HEK293 (cell line): ENCODE results near the gene SF3A1.

Source experiments
- CTCF ChIA-PET: fragments of 350-600 bp; formaldehyde crosslinking; extraction: SDS; loops from one replicate; lab custom pipeline; 2021; ENCODE audit warnings: antibody characterized with exemption; lab: Yijun Ruan, JAX
- POLR2A ChIA-PET: fragments of 300-600 bp; formaldehyde crosslinking; extraction: SDS; loops from one replicate; lab custom pipeline; 2020; ENCODE audit warnings: antibody characterized with exemption, inconsistent platforms; lab: Yijun Ruan, JAX
- H3K27ac ChIP-seq: fragments of 200-500 bp; sonication (Bioruptor generic); 2 replicates; pipeline ENCODE4 v1.5.1; 2014; ENCODE audit warnings: low read depth, low read length, control low read depth, inconsistent platforms; ENCODE audit errors: extremely low read depth
- H3K36me3 ChIP-seq, 2 experiments: fragments of 200-500 bp in 1 of 2; sonication (Bioruptor generic) in 1 of 2; 1 replicate in 1 of 2; 2 replicates in 1 of 2; pipeline ENCODE4 v1.5.1; 2014 to 2017; ENCODE audit warnings: inconsistent platforms in 2 of 2, low read length in 2 of 2; ENCODE audit not compliant: control insufficient read depth in 2 of 2, insufficient read depth in 1 of 2
- H3K4me1 ChIP-seq: fragments of 200-500 bp; sonication (Bioruptor generic); 2 replicates; pipeline ENCODE4 v1.5.1; 2014; ENCODE audit warnings: mild to moderate bottlenecking, low read length, inconsistent platforms; ENCODE audit not compliant: control insufficient read depth, insufficient read depth
- H3K4me3 ChIP-seq: 2 replicates; pipeline ENCODE4 v1.5.1; 2011; ENCODE audit warnings: low read depth, mild to moderate bottlenecking, control low read depth, low read length, moderate library complexity
- H3K9me3 ChIP-seq: fragments of 200-500 bp; sonication (Bioruptor generic); 2 replicates; pipeline ENCODE4 v1.5.1; 2014; ENCODE audit warnings: low read depth, low read length, inconsistent platforms; ENCODE audit not compliant: control insufficient read depth, insufficient read depth
- GLI2 ChIP-seq: fragments of 450-650 bp; formaldehyde crosslinking; IDR thresholded peaks from 2 replicates; pipeline ENCODE4; 2017; ENCODE audit warnings: missing biosample characterization, missing genetic modification characterization, low read depth, borderline replicate concordance
- HIC1 ChIP-seq: fragments of 450-650 bp; formaldehyde crosslinking; IDR thresholded peaks from 2 replicates; pipeline ENCODE4 v1.5.1; 2016; ENCODE audit warnings: missing biosample characterization, missing genetic modification characterization
- MYNN ChIP-seq: fragments of 450-650 bp; formaldehyde crosslinking; IDR thresholded peaks from 2 replicates; pipeline ENCODE4 v1.5.1; 2016; ENCODE audit warnings: missing biosample characterization, missing genetic modification characterization, borderline replicate concordance
- PRDM4 ChIP-seq: fragments of 450-650 bp; formaldehyde crosslinking; IDR thresholded peaks from 2 replicates; pipeline ENCODE4 v1.5.1; 2017; ENCODE audit warnings: missing biosample characterization, missing genetic modification characterization
- SCRT1 ChIP-seq: fragments of 450-650 bp; formaldehyde crosslinking; IDR thresholded peaks from 2 replicates; pipeline ENCODE4 v1.5.1; 2016; ENCODE audit warnings: missing biosample characterization, missing genetic modification characterization, borderline replicate concordance
- SCRT2 ChIP-seq: fragments of 450-650 bp; formaldehyde crosslinking; IDR thresholded peaks from 2 replicates; pipeline ENCODE4 v1.5.1; 2016; ENCODE audit warnings: missing biosample characterization, missing genetic modification characterization
- SP7 ChIP-seq: fragments of 450-650 bp; formaldehyde crosslinking; IDR thresholded peaks from 2 replicates; pipeline ENCODE4 v1.5.1; 2016; ENCODE audit warnings: missing biosample characterization, missing genetic modification characterization
- ZBTB48 ChIP-seq: fragments of 450-650 bp; formaldehyde crosslinking; IDR thresholded peaks from 2 replicates; pipeline ENCODE4 v1.5.1; 2016; ENCODE audit warnings: missing biosample characterization, missing genetic modification characterization
- ZNF112 ChIP-seq: fragments of 450-650 bp; formaldehyde crosslinking; IDR thresholded peaks from 2 replicates; pipeline ENCODE4 v1.5.0; 2017; ENCODE audit warnings: missing biosample characterization, missing genetic modification characterization
- ZNF16 ChIP-seq: fragments of 450-650 bp; formaldehyde crosslinking; IDR thresholded peaks from 2 replicates; pipeline ENCODE4 v1.5.1; 2016; ENCODE audit warnings: low read depth, missing biosample characterization, missing genetic modification characterization
- ZNF174 ChIP-seq: fragments of 450-650 bp; formaldehyde crosslinking; IDR thresholded peaks from 2 replicates; pipeline ENCODE4 v1.5.0; 2017; ENCODE audit warnings: missing biosample characterization, mild to moderate bottlenecking, missing genetic modification characterization
- ZNF18 ChIP-seq: fragments of 450-650 bp; formaldehyde crosslinking; IDR thresholded peaks from 2 replicates; pipeline ENCODE4 v1.5.1; 2016; ENCODE audit warnings: missing biosample characterization, missing genetic modification characterization
- ZNF2 ChIP-seq: fragments of 450-650 bp; formaldehyde crosslinking; IDR thresholded peaks from 2 replicates; pipeline ENCODE4 v1.5.1; 2016; ENCODE audit warnings: missing biosample characterization, missing genetic modification characterization
- ZNF211 ChIP-seq: fragments of 450-650 bp; formaldehyde crosslinking; IDR thresholded peaks from 2 replicates; pipeline ENCODE4 v1.5.1; 2016; ENCODE audit warnings: low read depth, missing biosample characterization, missing genetic modification characterization
- ZNF335 ChIP-seq: fragments of 450-650 bp; formaldehyde crosslinking; conservative IDR thresholded peaks from 2 replicates; pipeline ENCODE4 v1.5.1; 2016; ENCODE audit warnings: missing biosample characterization, missing genetic modification characterization
- ZNF426 ChIP-seq: fragments of 450-650 bp; formaldehyde crosslinking; IDR thresholded peaks from 2 replicates; pipeline ENCODE4 v1.5.1; 2017; ENCODE audit warnings: missing biosample characterization, missing genetic modification characterization, mild to moderate bottlenecking, inconsistent platforms, moderate library complexity
- ZNF433 ChIP-seq: fragments of 450-650 bp; formaldehyde crosslinking; IDR thresholded peaks from 2 replicates; pipeline ENCODE4 v1.5.1; 2016; ENCODE audit warnings: missing biosample characterization, missing genetic modification characterization, low read depth
- ZNF521 ChIP-seq: fragments of 450-650 bp; formaldehyde crosslinking; IDR thresholded peaks from 2 replicates; pipeline ENCODE4 v1.5.1; 2017; ENCODE audit warnings: missing biosample characterization, mild to moderate bottlenecking, missing genetic modification characterization
- ZNF549 ChIP-seq: fragments of 450-650 bp; IDR thresholded peaks from 2 replicates; pipeline ENCODE4 v1.5.1; 2018; ENCODE audit warnings: missing biosample characterization, missing genetic modification characterization, mild to moderate bottlenecking, inconsistent platforms, moderate library complexity
- ZNF560 ChIP-seq: fragments of 450-650 bp; formaldehyde crosslinking; IDR thresholded peaks from 2 replicates; pipeline ENCODE4 v1.5.1; 2017; ENCODE audit warnings: missing biosample characterization, missing genetic modification characterization, borderline replicate concordance

Gene SF3A1

GRCh38 chr22:30332994-30333706 lies 23.5 kb downstream of the SF3A1 start:
- ChIA-PET POLR2A (interaction anchor here (0.5 to 2.2 kb wide), 2 partner anchors 23 to 251 kb away, joined by 4 to 11 read pairs; partner anchors contain the start of genes CCDC157 and SF3A1), CTCF (interaction anchor here (0.7 to 1.1 kb wide), 3 partner anchors 45 to 64 kb away, joined by 3 to 4 read pairs (median 4); no protein-coding TSS in a partner anchor)
- TF ChIP-seq ZNF16 (tag by site-specific recombination) (no peak), SCRT2 (tag by site-specific recombination) (peak; percentile 23; the same call in 1 of the 2 replicates)
- Histone ChIP-seq H3K4me3 (no peak overlapping the region), H3K4me1 (no peaks in the 10 kb centered on the region), H3K27ac (no peak overlapping the region), H3K36me3 (peaks cover 48 to 84% of the 10 kb centered on the region in 2 experiments), H3K9me3 (no peaks in the 10 kb centered on the region)

- CTCF ChIA-PET, result interaction anchor here (0.7 to 1.1 kb wide), 5 partner anchors 9 to 64 kb away, joined by 3 to 4 read pairs (median 4); no protein-coding TSS in a partner anchor
- H3K9me3 ChIP-seq, result no peaks in the 10 kb centered on the region
- POLR2A ChIA-PET, result interaction anchor here (0.5 to 2.2 kb wide), 3 partner anchors 9 to 252 kb away, joined by 4 to 11 read pairs (median 4); partner anchors contain the start of genes CCDC157 and SF3A1
- H3K4me3 ChIP-seq, result no peak overlapping the region
- H3K27ac ChIP-seq, result no peak overlapping the region
- H3K4me1 ChIP-seq, result peaks cover 4% of the 10 kb centered on the region; the same call in 1 of the 2 replicates
- TF ChIP-seq ZNF112 (tag by site-specific recombination), result no peak
- TF ChIP-seq ZNF18 (tag by site-specific recombination), result no peak
- no peak for TF ChIP-seq PRDM4 (tag by site-specific recombination)
- TF ChIP-seq ZNF426 (tag by site-specific recombination), result no peak
- no peak for TF ChIP-seq ZNF211
- no peak for TF ChIP-seq ZNF174 (tag by site-specific recombination)
- no peak for TF ChIP-seq ZNF335 (tag by site-specific recombination)
- TF ChIP-seq ZNF433 (tag by site-specific recombination), result no peak
- TF ChIP-seq GLI2 (tag by site-specific recombination), result no peak
- no peak for TF ChIP-seq ZNF560 (tag by site-specific recombination)
- no peak for TF ChIP-seq SCRT1
- no peak for TF ChIP-seq HIC1 (tag by site-specific recombination)
- TF ChIP-seq ZNF2, result no peak
- no peak for TF ChIP-seq ZNF549 (tag by site-specific recombination)
- no peak for TF ChIP-seq ZBTB48 (tag by site-specific recombination)
- TF ChIP-seq MYNN (tag by site-specific recombination), result no peak
- no peak for TF ChIP-seq ZNF521 (tag by site-specific recombination)
- no peak for TF ChIP-seq SP7 (tag by site-specific recombination)
- peaks cover 47 to 78% of the 10 kb centered on the region in 2 experiments for H3K36me3 ChIP-seq
These were observed 24.1 kb downstream of the SF3A1 start for GRCh38 chr22:30332551-30332950.
